GM13977 (cell line): ENCODE results near the gene CBX8.

Experiments used
- DNase-seq: peaks from one replicate; pipeline ENCODE4 v3.0.0; 2012; ENCODE audit warnings: low spot score
- CTCF ChIP-seq: IDR thresholded peaks from 2 replicates; pipeline ENCODE4 v1.5.1; 2012; ENCODE audit warnings: mild to moderate bottlenecking, control low read depth; ENCODE audit not compliant: insufficient read depth; ENCODE audit errors: extremely low read depth, missing control alignments
- in situ Hi-C: fragments of 300-500 bp; cut with MboI; formaldehyde crosslinking; loops from one replicate; pipeline ENCODE4 v1.12.0; 2022; ENCODE audit warnings: low sequenced_read_pairs, low pct_unique_long_range_greater_than_20kb, mixed read lengths, inconsistent platforms; ENCODE audit not compliant: unreplicated experiment

CBX8 gene

GRCh38 chr17:79796763-79797491 is at the start of gene CBX8:
TSS of gene CBX8 (minus strand) at chr17:79797077. CDS start at chr17:79796998, 79 bp downstream.
- peak; percentile 4 for TF ChIP-seq CTCF
- DNase-seq: peak; percentile 100
- in situ Hi-C loops: loop anchor here (10.0 to 25.0 kb wide), 2 partner anchors 48 to 165 kb away; no protein-coding TSS in a partner anchor

- no peak for DNase-seq
- TF ChIP-seq CTCF: no peak
- in situ Hi-C loops: loop anchor here (10.0 kb wide), 1 partner anchor 51 kb away; the partner anchor contains the start of gene CBX8
These were observed 48.7 kb upstream of the CBX8 start for GRCh38 chr17:79845601-79845949.

GRCh38 chr17:79844869-79845600 is 48.2 kb upstream of the CBX8 start:
- peak; percentile 84 for TF ChIP-seq CTCF
- in situ Hi-C loops: loop anchor here (10.0 kb wide), 1 partner anchor 50 kb away; the partner anchor contains the start of gene CBX8
- DNase-seq: peak; percentile 88

- TF ChIP-seq CTCF: no peak
- DNase-seq: no peak
- in situ Hi-C loops: loop anchor here (10.0 kb wide), 1 partner anchor 49 kb away; the partner anchor contains the start of gene CBX8
These were observed 47.2 kb upstream of the CBX8 start for GRCh38 chr17:79843816-79844800.

GRCh38 chr17:79843474-79843815 is 46.6 kb upstream of the CBX8 start:
- in situ Hi-C loops: loop anchor here (10.0 kb wide), 1 partner anchor 49 kb away; the partner anchor contains the start of gene CBX8
- no peak for TF ChIP-seq CTCF
- peak; percentile 56 for DNase-seq
